Measurements from ENCODE around the gene DIPK1C. TPM values are rescaled to one million over a fixed set of nuclear protein-coding genes. Genes with fewer than 3 reads are reported as not detected.
A peak's percentile ranks its signal among the peaks of the same experiment; 100 is the strongest.

Gene DIPK1C
- total RNA-seq, 1 experiment from 2014 or later, result not detected

DNA sequence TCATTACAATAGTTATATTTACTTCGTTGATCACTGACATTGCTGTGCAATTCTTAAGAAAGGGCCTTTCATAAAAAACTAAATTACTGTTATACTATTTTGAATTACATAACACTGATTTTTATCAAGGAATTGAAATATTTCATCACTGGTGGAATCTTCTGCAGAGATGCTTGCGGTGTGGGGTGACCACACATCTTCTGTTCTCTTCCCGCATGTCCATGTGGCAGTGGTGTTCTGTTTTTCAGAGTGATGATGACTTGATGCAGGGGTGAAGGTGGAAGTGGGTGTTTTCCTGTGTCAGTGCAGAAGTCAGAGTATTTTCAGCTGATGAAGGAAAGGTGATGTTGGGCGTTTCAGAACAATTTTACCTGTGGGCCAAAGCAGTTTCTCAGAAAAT, 46.0 kb upstream of the DIPK1C start:
- DNase-seq (ENCODE audit: low spot score) (no peak), ATAC-seq (no peak)
- ChIA-PET CTCF (interaction anchor here (1.5 kb wide), 1 partner anchor 49 kb away, joined by 4 read pairs; no protein-coding TSS in a partner anchor), POLR2A (interaction anchor here (0.7 kb wide), 1 partner anchor 143 kb away, joined by 3 read pairs; no protein-coding TSS in a partner anchor)
- H3K27ac Mint-ChIP-seq, result peak overlapping the region; percentile 50; the same call in 1 of the 2 replicates
- H3K4me1 Mint-ChIP-seq, result peaks cover 56% of the 10 kb centered on the region
- H3K4me3 Mint-ChIP-seq, result no peak overlapping the region
- TF ChIP-seq GABPB1 (CRISPR knock-in tag; IDR thresholded peaks at IDR 0.05) (no peak), SOX15 (CRISPR knock-in tag; IDR thresholded peaks at IDR 0.05) (no peak), ATF3 (CRISPR knock-in tag; conservative IDR thresholded peaks at IDR 0.05) (no peak), MYBL2 (CRISPR knock-in tag; IDR thresholded peaks at IDR 0.05) (no peak), ARID4B (CRISPR knock-in tag; IDR thresholded peaks at IDR 0.05; ENCODE audit: borderline replicate concordance) (no peak), ZNF425 (CRISPR knock-in tag; conservative IDR thresholded peaks at IDR 0.05) (no peak), GRHL2 (CRISPR knock-in tag; IDR thresholded peaks at IDR 0.05; ENCODE audit: insufficient replicate concordance, severe bottlenecking) (no peak), ZNF121 (CRISPR knock-in tag; IDR thresholded peaks at IDR 0.05) (no peak), ZBTB21 (CRISPR knock-in tag; IDR thresholded peaks at IDR 0.05; ENCODE audit: borderline replicate concordance) (no peak), ZNF423 (CRISPR knock-in tag; IDR thresholded peaks at IDR 0.05) (no peak), ZNF138 (CRISPR knock-in tag; conservative IDR thresholded peaks at IDR 0.05) (no peak), NFYB (CRISPR knock-in tag; conservative IDR thresholded peaks at IDR 0.05; ENCODE audit: low read depth) (no peak), ZNF263 (CRISPR knock-in tag; IDR thresholded peaks at IDR 0.05; ENCODE audit: low read depth) (no peak), TCF7 (CRISPR knock-in tag; IDR thresholded peaks at IDR 0.05; ENCODE audit: low read depth) (no peak), NFE2L1 (CRISPR knock-in tag; IDR thresholded peaks at IDR 0.05) (no peak), NR1H2 (CRISPR knock-in tag; IDR thresholded peaks at IDR 0.05) (no peak)
- TF ChIP-seq, protein P1, sequence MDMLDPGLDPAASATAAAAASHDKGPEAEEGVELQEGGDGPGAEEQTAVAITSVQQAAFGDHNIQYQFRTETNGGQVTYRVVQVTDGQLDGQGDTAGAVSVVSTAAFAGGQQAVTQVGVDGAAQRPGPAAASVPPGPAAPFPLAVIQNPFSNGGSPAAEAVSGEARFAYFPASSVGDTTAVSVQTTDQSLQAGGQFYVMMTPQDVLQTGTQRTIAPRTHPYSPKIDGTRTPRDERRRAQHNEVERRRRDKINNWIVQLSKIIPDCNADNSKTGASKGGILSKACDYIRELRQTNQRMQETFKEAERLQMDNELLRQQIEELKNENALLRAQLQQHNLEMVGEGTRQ (CRISPR knock-in tag; IDR thresholded peaks at IDR 0.05), result no peak
- TF ChIP-seq, protein P2, sequence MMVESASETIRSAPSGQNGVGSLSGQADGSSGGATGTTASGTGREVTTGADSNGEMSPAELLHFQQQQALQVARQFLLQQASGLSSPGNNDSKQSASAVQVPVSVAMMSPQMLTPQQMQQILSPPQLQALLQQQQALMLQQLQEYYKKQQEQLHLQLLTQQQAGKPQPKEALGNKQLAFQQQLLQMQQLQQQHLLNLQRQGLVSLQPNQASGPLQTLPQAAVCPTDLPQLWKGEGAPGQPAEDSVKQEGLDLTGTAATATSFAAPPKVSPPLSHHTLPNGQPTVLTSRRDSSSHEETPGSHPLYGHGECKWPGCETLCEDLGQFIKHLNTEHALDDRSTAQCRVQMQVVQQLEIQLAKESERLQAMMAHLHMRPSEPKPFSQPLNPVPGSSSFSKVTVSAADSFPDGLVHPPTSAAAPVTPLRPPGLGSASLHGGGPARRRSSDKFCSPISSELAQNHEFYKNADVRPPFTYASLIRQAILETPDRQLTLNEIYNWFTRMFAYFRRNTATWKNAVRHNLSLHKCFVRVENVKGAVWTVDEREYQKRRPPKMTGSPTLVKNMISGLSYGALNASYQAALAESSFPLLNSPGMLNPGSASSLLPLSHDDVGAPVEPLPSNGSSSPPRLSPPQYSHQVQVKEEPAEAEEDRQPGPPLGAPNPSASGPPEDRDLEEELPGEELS (CRISPR knock-in tag; IDR thresholded peaks at IDR 0.05), result no peak
- H3K36me3 Mint-ChIP-seq, result peaks cover 61% of the 10 kb centered on the region
- H3K27me3 Mint-ChIP-seq (ENCODE audit: low read depth), result no peaks in the 10 kb centered on the region
- no peaks in the 10 kb centered on the region for H3K9me3 Mint-ChIP-seq
